ENCODE results near the gene IFT27.

DNA sequence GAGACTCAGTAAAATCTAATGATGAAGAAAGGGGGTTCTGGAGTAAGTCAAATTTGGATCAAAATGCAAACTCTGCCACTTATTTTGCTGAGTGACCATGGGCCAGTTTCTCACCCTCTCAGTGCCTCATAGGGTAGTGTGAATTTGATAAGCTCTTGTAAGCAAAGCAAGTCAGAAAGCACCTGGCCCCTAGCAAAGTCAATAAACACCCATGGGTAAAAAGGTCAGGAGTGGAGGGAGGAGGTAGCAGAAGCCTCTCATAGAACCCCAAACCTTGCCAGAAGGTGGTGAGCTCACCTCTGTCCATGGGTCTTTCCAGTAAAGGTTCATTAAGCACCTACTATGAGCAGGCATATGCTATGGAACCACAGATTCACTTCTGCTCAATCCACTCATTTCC, 53.9 kb downstream of the IFT27 start:
- TF ChIP-seq SUZ12 (IDR thresholded peaks at IDR 0.05; ENCODE audit: extremely low read depth, insufficient read depth, insufficient read length) = no peak
- no peak for TF ChIP-seq YY1 (IDR thresholded peaks at IDR 0.05; ENCODE audit: insufficient read depth, insufficient read length)

Measured in NT2/D1 (cell line).